Measurements from ENCODE around the gene AFF1.

GRCh38 chr4:87060957-87061356, 126.1 kb downstream of the AFF1 start:
- TF ChIP-seq CTCF (conservative IDR thresholded peaks at IDR 0.05 in 1 of 2, IDR thresholded peaks at IDR 0.05 in 1 of 2; ENCODE audit: low read depth in 1 of 2, low read length in 2 of 2), result no peak
- TF ChIP-seq EZH2 (IDR thresholded peaks at IDR 0.05; ENCODE audit: low read length, missing control alignments), result no peak
